Measurements from ENCODE around the gene COL6A1. TPM values are rescaled to one million over a fixed set of nuclear protein-coding genes. Genes with fewer than 3 reads are reported as not detected.

Gene COL6A1
- total RNA-seq, 1 donor from 2014 or later, result 533 TPM

DNA sequence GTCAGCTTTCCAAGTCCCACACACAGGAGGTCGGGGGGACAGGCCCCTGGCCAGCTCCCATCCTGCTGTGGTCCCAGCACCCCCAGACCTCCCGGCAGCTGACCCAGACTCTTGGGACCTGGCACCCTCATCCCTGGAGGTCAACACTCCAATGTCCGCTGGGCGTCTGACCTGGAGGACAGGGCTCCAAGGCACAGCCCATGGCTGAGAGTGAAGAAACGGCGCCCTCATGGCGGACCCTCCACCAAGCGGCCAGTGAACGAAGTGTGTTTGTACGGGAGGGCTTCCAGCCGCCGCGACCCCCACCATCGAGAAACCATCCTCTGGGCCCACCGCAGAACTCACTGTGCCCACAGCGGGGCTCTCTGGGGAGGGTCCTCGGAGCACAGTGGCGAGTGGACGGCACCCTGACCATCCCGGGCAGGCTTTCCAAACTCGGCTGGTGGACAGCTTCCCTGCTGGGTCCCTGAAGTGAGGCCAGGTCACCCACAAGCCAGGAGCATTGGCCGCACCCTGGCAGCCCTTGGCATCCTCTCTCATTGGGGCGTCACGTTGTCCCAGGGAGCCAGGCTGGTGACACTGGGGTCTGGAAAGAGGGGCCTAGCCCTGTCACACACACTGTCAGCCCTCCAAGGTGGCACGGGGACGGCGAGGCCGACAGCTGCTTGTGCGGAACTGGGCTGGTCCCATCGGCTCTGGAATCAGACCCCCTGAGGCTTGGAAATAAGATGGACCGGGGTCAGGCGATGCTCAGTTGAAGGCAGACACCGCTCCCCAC lies 68.5 kb downstream of the COL6A1 start:
- DNase-seq, result no peak

GRCh38 chr21:46050668-46051378 lies 69.3 kb downstream of the COL6A1 start:
- no peak for DNase-seq

- DNase-seq, result no peak
Measured at GRCh38 chr21:46051379-46051770, 69.8 kb downstream of the COL6A1 start.

- no peak for DNase-seq
Measured at GRCh38 chr21:46051821-46052675, 70.5 kb downstream of the COL6A1 start.

DNA sequence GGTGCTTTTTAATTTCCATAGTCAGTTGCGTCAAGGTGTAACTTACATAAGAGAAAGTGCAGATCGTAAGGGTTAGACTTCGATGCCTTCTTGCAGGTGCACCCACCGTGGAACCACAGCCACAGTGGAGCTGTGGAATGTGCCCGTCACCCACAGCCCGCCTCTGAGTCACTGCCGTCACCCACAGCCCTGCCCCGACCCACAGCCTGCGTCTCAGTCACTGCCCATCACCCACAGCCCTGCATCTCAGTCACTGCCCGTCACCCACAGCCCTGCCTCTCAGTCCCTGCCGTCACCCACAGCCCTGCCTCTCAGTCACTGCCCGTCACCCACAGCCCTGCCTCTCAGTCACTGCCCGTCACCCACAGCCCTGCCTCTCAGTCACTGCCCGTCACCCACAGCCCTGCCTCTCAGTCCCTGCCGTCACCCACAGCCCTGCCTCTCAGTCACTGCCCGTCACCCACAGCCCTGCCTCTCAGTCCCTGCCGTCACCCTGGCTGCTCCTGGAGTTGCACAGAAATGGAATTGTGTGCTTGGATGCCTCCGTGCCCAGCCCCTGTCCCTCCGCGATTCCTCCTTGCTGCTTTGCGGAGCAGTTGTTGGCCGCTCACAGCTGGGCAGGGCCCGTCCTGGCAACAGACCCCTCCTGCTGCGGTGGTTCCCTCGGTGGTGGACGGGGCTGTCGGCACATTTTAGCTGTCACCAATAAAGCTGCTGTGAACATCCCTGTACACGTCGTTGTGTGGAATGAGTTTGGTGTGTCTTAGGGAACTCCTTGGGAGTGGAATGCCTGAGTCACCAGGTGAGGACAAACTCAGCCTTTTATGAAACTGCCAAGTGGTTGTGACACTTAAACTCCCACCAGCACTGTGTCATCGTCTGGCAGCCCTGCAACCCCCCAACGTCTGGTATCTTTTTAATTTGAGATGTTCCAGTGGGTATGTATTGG lies 71.4 kb downstream of the COL6A1 start:
- DNase-seq, result peak; percentile 54

GRCh38 chr21:46054031-46054430 lies 72.5 kb downstream of the COL6A1 start:
- DNase-seq, result no peak

DNA sequence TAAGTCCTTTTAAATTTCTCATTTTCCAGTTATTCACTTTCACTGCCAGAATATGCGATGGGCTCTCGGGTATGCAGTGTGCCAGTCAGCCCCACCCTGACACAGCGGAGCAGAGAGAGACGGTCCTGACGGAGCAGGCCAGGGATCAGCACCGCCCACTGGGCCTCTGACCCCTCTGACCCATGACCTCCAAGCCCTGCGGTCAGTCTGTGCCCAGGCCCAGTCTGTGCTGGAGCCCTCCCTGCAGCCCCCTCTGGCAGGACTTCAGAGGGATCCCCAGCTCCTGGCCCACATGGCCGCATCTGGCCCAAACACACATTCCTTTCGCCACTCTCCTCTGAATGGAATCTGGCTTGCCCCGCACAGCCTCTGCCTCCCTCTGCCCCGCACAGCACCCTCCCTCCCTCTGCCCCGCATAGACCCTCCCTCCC lies 72.9 kb downstream of the COL6A1 start:
- no peak for DNase-seq

Other genes starting within 250 kb of the COL6A1 start
- gene COL6A2, start 116.3 kb downstream of the COL6A1 start, total RNA-seq, result 888 TPM
- gene FTCD, start 173.8 kb downstream of the COL6A1 start, total RNA-seq, result 0.92 TPM
- 5.9 TPM for gene SPATC1L, start 202.7 kb downstream of the COL6A1 start, total RNA-seq
- gene LSS, start 247.0 kb downstream of the COL6A1 start, total RNA-seq, result 36.5 TPM